H1 (cell line): ENCODE data around the gene NEGR1. TPM values are rescaled to one million over a fixed set of nuclear protein-coding genes. Genes with fewer than 3 reads are reported as not detected.

Experiments used
- NANOG ChIP-seq: IDR thresholded peaks from 2 replicates; pipeline ENCODE4 v1.6.1; 2011; ENCODE audit warnings: low read length, low read depth, mild to moderate bottlenecking, inconsistent platforms; ENCODE audit not compliant: insufficient read depth, poor library complexity, severe bottlenecking
- RFX5 ChIP-seq: IDR thresholded peaks from 2 replicates; pipeline ENCODE4 v1.6.1; 2011; ENCODE audit warnings: low read depth, low read length, improper control_type of control experiment, borderline replicate concordance
- polyA plus RNA-seq, 7 experiments: library from polyadenylated mRNA; depleted of rRNA in 3 of 7; stranded (reverse) in 5 of 7; unstranded in 2 of 7; fragments of >200 nt in 5 of 7; fragments of 200-250 nt in 2 of 7; gene quantifications; 1 replicate in 5 of 7; 2 replicates in 1 of 7; 4 replicates in 1 of 7; pipeline versions ENCODE4 v1.2.1 to v1.2.3, GENCODE V29; 2011 to 2013; ENCODE audit warnings: missing spikeins in 2 of 7, mixed read lengths in 2 of 7
- total RNA-seq: library from RNA; stranded (reverse); fragmentation: NEBNext Ultra II Directional; extraction: Animal tissue kit (Norgen Biotek cat#: 25700); gene quantifications from 2 replicates; pipeline ENCODE4 v1.2.1, GENCODE V29; 2021

NEGR1 gene
- total and polyA plus RNA-seq, 2 of the 8 experiments (the other 6 are each of a cell fraction or from before 2014, with no cell fraction given) = 0.71 to 1.3 TPM

GRCh38 chr1:72115290-72115689, 167.0 kb downstream of the NEGR1 start (continued):
- TF ChIP-seq RFX5 = no peak
- no peak for TF ChIP-seq NANOG
